Aorta (tissue), 5 donors: ENCODE measurements around the gene CDK2AP2. TPM values are rescaled to one million over a fixed set of nuclear protein-coding genes. Genes with fewer than 3 reads are reported as not detected.

Experiments used
- ATAC-seq: fragments of 200-7000 bp; cut with Tn5 transposase; one replicate; pipeline ENCODE4 v1.9.1; 2022; ENCODE audit warnings: moderate library complexity; ENCODE audit not compliant: low FRiP score
- DNase-seq, 2 donors: peaks; one replicate each; pipeline ENCODE4 v3.0.0-alpha.2; 2020
- H3K27ac ChIP-seq, 2 donors: one replicate each; pipeline ENCODE4 v1.5.1; 2013; ENCODE audit warnings: low read length in 2 of 2, mild to moderate bottlenecking in 2 of 2, moderate library complexity in 2 of 2, control low read depth in 1 of 2, inconsistent platforms in 1 of 2, low read depth in 1 of 2
- H3K27me3 ChIP-seq, 2 donors: one replicate each; pipeline ENCODE4 v1.6.1; 2013; ENCODE audit warnings: control low read depth in 1 of 2, low read length in 1 of 2, mild to moderate bottlenecking in 1 of 2, moderate library complexity in 1 of 2; ENCODE audit not compliant: insufficient read depth in 2 of 2, control insufficient read depth in 1 of 2
- H3K36me3 ChIP-seq, 2 donors: one replicate each; pipeline ENCODE4 v1.6.1; 2013; ENCODE audit warnings: control low read depth in 1 of 2, low read length in 1 of 2, mild to moderate bottlenecking in 1 of 2; ENCODE audit not compliant: insufficient read depth in 2 of 2, control insufficient read depth in 1 of 2
- H3K4me1 ChIP-seq, 2 donors: one replicate each; pipeline ENCODE4 v1.6.1; 2013; ENCODE audit warnings: low read length in 2 of 2, control low read depth in 1 of 2, mild to moderate bottlenecking in 1 of 2, moderate library complexity in 1 of 2; ENCODE audit not compliant: insufficient read depth in 2 of 2, control insufficient read depth in 1 of 2
- H3K4me3 ChIP-seq, 2 donors: one replicate each; pipeline ENCODE4 v1.5.1; 2013; ENCODE audit warnings: low read length in 2 of 2, control low read depth in 1 of 2, mild to moderate bottlenecking in 1 of 2
- H3K9me3 ChIP-seq: one replicate; pipeline ENCODE4 v1.6.1; 2013; ENCODE audit warnings: mild to moderate bottlenecking, low read length; ENCODE audit not compliant: control insufficient read depth
- WGBS, 2 donors: extraction: QIAGEN DNeasy Blood & Tissue Kit; methylation state at CpG; one replicate each; pipeline ENCODE4 v1.1.7; 2013; 5-methylcytosine and 5-hydroxymethylcytosine counted together
- intact Hi-C, 2 donors: fragments of 100-400 bp; cut with DNase I; formaldehyde crosslinking; loops; one replicate each; pipeline versions ENCODE4 v1.14.2 to v1.15.0; 2022
- polyA plus RNA-seq, 2 donors: library from polyadenylated mRNA; stranded (reverse); fragments of 200-250 nt; gene quantifications; one replicate each; pipeline ENCODE4 v1.2.3, GENCODE V29; 2013
- total RNA-seq, 2 donors: library from RNA; stranded (reverse); fragmentation: NEBNext Ultra II Directional; extraction: Animal tissue kit (Norgen Biotek cat#: 25700); gene quantifications; one replicate each; pipeline ENCODE4 v1.2.1, GENCODE V29; 2021
- donor health status: healthy with polysubstance abuse.
- donor health status: Bipolar disorder and iron deficiency.
- donor health status: DM: no; HTN: no; CAD: no.
- donor health status: DM: no; HTN: no; CAD: no.
- donor health status: DM: yes; HTN: yes; CAD: no.

CDK2AP2 gene
- total and polyA plus RNA-seq, 4 donors = 40.8 to 105 (median 76.5) TPM

DNA sequence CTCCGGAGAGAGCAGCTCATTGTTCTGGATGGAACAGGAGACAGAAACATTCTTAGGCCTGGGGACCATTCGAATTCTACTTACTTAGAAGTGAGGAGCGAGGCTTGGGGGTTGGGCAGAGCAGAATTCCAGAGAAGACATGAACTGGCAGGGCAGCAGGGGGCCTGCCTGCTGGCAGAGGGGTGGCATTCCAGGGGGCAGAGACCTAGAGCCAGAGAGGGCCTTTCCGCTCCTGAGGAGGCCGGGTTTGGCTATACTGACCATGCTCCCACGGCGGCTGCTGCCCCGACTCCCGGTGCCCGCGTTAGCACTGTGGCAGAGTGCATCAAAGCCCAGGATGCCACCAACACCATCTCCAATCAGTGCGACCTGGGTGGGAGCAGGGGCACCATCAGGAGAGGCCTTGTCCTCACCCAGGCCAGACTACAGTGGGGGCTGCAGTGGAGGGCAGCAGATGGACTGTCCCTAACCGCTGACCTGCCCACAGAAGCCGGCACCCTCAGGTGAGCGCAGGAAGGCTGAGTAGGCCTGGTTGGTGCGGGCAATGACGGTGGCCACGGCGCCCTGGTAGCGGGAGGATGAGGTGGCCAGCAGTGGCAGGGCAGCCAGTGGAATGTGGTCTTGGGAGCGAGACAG lies 10.2 kb downstream of the CDK2AP2 start:
- no peak overlapping the region for H3K27ac ChIP-seq
- H3K36me3 ChIP-seq = peaks cover 0 to 2% of the 10 kb centered on the region in 2 donors
- H3K27me3 ChIP-seq = no peaks in the 10 kb centered on the region
- H3K9me3 ChIP-seq = no peaks in the 10 kb centered on the region
- intact Hi-C loops = no loop called here
- 94 to 96% methylated on average over 21 of the region's 21 CpGs for WGBS, 2 donors
- DNase-seq (no peak), ATAC-seq (no peak)
- no peak overlapping the region for H3K4me3 ChIP-seq
- H3K4me1 ChIP-seq = no peaks in the 10 kb centered on the region

DNA sequence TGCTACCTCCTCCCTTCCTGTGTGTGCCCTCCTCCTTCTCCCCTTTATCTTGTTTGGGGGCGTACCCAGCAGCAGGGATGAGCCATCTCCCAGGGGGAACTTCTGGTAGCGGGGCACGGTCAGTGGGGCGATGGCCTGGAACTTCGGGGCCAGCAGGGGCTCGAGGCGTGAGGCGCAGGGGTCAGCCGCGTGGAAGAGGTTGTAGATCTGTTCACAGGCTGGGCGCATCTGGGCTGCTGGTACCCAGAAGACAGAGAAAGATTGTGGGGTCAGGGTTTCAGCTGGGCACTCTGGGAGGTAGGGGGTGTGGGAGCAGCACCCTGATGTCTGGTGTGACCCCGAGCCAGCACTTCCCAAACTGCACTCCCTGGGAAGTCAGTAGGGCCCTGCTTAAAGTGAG lies 11.8 kb downstream of the CDK2AP2 start:
- no peaks in the 10 kb centered on the region for H3K4me1 ChIP-seq
- no peaks in the 10 kb centered on the region for H3K9me3 ChIP-seq
- no peak overlapping the region for H3K4me3 ChIP-seq
- H3K27me3 ChIP-seq = no peaks in the 10 kb centered on the region
- H3K36me3 ChIP-seq = peaks cover 0 to 2% of the 10 kb centered on the region in 2 donors
- 94 to 95% methylated on average over 12 of the region's 12 CpGs for WGBS, 2 donors
- intact Hi-C loops = no loop called here
- no peak for ATAC-seq
- no peak for DNase-seq
- H3K27ac ChIP-seq = no peak overlapping the region

- WGBS, 2 donors = 92 to 95% methylated on average over 14 to 16 of the region's 16 CpGs
- intact Hi-C loops = no loop called here
- Histone ChIP-seq H3K4me3 (no peak overlapping the region), H3K9me3 (no peaks in the 10 kb centered on the region), H3K4me1 (no peaks in the 10 kb centered on the region), H3K36me3 (peaks cover 0 to 2% of the 10 kb centered on the region in 2 donors), H3K27me3 (no peaks in the 10 kb centered on the region), H3K27ac (no peak overlapping the region)
- no peak for ATAC-seq
- no peak for DNase-seq
Observed at GRCh38 chr11:67495234-67496005, 12.5 kb downstream of the CDK2AP2 start.

DNA sequence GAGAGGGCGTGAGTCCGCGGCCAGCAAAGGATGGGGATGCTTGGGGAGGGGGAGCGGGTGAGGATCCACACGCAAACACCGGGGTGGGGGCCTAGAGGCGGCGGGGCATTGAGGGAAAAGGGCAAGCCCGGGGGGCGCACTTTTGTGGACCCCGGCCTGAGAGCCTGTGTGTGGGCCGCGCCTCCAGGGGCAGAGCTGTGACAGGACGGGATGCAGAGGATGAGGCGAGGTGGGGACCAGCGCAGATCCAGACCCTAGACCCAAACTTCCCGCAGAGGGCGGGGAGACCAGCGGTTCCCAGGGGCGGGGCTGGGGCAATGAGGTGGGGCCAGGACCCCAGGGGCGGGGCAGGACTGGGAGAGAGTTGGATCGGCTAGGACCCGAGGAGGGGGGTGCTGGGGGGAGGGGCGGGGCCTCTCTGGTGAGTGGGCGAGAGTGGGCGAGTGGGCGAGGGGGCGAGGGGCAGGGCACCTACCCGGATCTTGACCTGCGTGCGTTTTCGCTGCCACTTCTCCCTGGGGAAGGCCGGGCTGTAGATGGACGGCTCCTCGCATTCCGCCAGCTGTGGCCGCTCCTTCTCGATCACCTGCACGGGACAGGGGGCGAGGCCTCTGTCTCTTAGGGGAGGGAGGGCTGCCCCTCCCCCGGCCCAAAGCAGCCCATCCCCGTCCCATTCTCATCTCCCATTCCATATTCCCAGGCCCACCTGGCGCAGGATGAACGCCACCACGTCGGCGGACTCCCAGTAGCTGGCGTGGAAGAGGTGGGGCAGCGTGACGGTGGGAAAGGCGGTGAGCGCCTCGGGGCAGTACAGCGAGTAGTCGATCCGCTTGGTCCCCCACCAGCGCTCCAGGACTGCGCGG lies 13.4 kb downstream of the CDK2AP2 start:
- no peak overlapping the region for H3K27ac ChIP-seq
- WGBS, 2 donors = 91 to 93% methylated on average over 49 to 59 of the region's 59 CpGs
- DNase-seq (peak in 1 of 2 donors; percentile 76), ATAC-seq (no peak)
- no peaks in the 10 kb centered on the region for H3K9me3 ChIP-seq
- H3K27me3 ChIP-seq = no peaks in the 10 kb centered on the region
- intact Hi-C loops = no loop called here
- H3K36me3 ChIP-seq = peaks cover 0 to 2% of the 10 kb centered on the region in 2 donors
- no peaks in the 10 kb centered on the region for H3K4me1 ChIP-seq
- no peak overlapping the region for H3K4me3 ChIP-seq

- Histone ChIP-seq H3K27me3 (no peaks in the 10 kb centered on the region), H3K4me1 (no peaks in the 10 kb centered on the region), H3K4me3 (no peak overlapping the region), H3K9me3 (no peaks in the 10 kb centered on the region), H3K27ac (no peak overlapping the region), H3K36me3 (peaks cover 0 to 2% of the 10 kb centered on the region in 2 donors)
- DNase-seq (no peak), ATAC-seq (no peak)
- WGBS, 2 donors = 95 to 97% methylated on average over 65 of the region's 65 CpGs
- intact Hi-C loops = no loop called here
Observed at GRCh38 chr11:67493548-67494370, 14.2 kb downstream of the CDK2AP2 start.

DNA sequence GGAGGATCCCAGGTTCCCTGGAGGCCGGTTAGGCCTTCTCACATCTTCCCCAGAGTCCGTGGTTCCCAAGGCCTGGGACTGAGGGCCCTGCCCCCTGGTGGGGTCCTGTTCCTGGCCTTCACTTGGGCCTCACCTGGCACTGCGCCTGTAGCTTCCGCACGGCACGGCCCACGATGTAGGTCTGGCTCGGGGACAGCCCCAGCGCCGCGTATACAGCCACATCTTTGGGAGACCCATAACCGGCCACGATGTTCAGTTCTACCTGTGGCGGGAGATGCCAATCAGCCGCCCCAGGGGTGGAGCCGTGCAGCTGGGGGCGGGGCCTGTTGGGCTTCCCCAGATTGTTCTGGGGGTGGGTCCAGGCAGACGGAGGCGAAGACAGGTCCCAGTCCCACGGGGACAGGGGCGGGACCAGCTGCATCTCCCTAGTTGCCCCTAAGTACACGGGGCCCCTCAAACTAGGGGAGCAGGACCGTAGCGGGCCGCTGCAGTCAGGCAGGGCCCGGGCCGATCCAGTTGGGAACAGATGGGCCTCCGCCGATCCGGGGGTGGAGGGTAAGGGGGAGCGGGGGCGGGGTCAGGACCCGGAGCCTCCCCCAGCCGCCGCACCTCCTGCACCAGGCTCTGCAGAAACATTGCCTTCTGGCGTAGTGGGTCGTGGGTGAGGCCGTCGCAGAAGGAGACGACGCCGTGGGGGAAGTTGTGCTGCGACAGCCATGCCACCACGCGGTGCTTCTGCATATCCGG lies 15.0 kb downstream of the CDK2AP2 start:
- DNase-seq = peak in 1 of 2 donors; percentile 77

GRCh38 chr11:67492069-67492727 lies 15.8 kb downstream of the CDK2AP2 start:
- no peaks in the 10 kb centered on the region for H3K4me1 ChIP-seq
- 73 to 79% methylated on average over 19 of the region's 19 CpGs for WGBS, 2 donors
- no peaks in the 10 kb centered on the region for H3K27me3 ChIP-seq
- ATAC-seq = no peak
- no peak overlapping the region for H3K27ac ChIP-seq
- no peaks in the 10 kb centered on the region for H3K9me3 ChIP-seq
- DNase-seq = no peak
- no peak overlapping the region for H3K4me3 ChIP-seq
- intact Hi-C loops = no loop called here
- no peaks in the 10 kb centered on the region for H3K36me3 ChIP-seq

More for the DNA sequence above, 15.0 kb downstream of the CDK2AP2 start:
- Histone ChIP-seq H3K27me3 (no peaks in the 10 kb centered on the region), H3K27ac (no peak overlapping the region), H3K4me1 (no peaks in the 10 kb centered on the region), H3K36me3 (no peaks in the 10 kb centered on the region), H3K4me3 (no peak overlapping the region), H3K9me3 (no peaks in the 10 kb centered on the region)
- WGBS, 2 donors = 81 to 84% methylated on average over 44 to 46 of the region's 46 CpGs
- intact Hi-C loops = no loop called here
- no peak for ATAC-seq
